ENCODE data around the gene CTSE.

DNA sequence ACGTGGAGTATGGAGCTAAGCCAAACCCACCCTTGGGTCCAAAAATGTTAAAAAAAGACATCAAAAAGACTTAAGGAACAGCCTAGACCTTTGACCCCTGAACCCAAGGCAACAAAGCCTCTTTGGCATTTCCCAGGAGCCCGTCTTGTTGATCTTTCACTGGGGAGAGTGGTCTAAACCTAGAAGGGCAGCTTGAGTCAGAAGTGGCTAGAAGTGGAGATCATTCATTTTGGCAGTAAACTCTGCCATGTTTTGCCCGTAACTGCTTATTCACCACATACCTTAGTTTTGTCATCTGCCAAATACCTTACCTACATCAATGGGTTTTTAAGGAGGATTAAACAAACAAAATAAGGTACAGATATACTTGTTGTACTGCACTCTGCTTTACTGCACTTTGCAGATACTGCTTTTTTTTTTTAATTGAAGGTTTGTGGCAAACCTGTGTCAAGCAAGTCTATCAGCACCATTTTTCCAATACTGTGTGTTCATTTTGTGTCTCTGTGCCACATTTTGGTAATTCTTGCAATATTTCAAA lies 1.7 kb upstream of the CTSE start:
- TF ChIP-seq, protein P1, sequence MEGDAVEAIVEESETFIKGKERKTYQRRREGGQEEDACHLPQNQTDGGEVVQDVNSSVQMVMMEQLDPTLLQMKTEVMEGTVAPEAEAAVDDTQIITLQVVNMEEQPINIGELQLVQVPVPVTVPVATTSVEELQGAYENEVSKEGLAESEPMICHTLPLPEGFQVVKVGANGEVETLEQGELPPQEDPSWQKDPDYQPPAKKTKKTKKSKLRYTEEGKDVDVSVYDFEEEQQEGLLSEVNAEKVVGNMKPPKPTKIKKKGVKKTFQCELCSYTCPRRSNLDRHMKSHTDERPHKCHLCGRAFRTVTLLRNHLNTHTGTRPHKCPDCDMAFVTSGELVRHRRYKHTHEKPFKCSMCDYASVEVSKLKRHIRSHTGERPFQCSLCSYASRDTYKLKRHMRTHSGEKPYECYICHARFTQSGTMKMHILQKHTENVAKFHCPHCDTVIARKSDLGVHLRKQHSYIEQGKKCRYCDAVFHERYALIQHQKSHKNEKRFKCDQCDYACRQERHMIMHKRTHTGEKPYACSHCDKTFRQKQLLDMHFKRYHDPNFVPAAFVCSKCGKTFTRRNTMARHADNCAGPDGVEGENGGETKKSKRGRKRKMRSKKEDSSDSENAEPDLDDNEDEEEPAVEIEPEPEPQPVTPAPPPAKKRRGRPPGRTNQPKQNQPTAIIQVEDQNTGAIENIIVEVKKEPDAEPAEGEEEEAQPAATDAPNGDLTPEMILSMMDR (conservative IDR thresholded peaks at IDR 0.05; ENCODE audit: low read depth, low read length): no peak
- no peak for TF ChIP-seq EZH2 (IDR thresholded peaks at IDR 0.05; ENCODE audit: borderline replicate concordance, low read depth, low read length, poor library complexity, severe bottlenecking)

Measured in A673 (cell line).